ENCODE data around the gene CD74. TPM values are rescaled to one million over a fixed set of nuclear protein-coding genes. Genes with fewer than 3 reads are reported as not detected.

CD74 gene
- total and polyA plus RNA-seq, 2 of the 4 experiments (the other 2 are of a cell fraction): 0.18 to 1.1 TPM

DNA sequence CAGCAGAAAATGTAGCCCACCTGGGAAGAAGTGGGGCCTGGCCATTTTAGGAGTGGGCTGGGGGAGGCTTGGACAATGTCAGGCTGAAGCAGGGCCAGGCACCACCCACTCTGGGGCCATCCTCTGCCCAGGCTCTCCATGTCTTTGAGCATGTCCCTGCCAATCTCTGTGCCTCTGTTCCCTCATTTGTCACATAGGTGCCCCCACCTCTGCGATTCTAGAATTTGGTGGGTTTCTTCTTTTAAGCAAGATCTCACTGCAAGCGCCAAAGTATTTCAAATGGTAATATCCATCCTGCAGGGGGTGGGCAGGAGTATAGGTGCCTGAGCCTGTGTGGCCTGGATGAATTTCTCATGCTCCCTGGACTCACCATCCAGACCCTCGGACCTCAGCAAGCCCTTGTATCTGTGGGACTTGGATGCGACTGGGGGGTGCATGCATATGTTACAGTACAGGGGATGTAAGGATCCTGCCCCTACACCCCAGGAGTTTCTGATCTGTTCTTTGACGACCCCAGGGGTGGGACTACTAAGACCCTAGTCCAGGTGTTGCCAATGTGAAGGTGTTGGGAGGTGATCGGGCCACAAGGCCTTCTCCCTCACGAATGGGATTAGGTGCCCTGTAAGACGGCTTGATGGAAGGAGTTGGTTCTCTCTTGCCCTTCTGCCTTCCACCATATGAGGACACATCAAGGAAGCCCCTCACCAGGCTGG lies 4.3 kb downstream of the CD74 start:
- no CpG with 5 or more reads among the region's 8 CpGs for WGBS, 2 experiments (ENCODE audit: extremely low coverage in 2 of 2, insufficient read length in 1 of 2)
- BruUV-seq (replicated peaks): no TSS peak

More for the DNA sequence above, 4.3 kb downstream of the CD74 start:
- Histone ChIP-seq H3K36me3 (ENCODE audit: control insufficient read depth, insufficient read depth, low read length) (no peaks in the 10 kb centered on the region), H2BK120ac (ENCODE audit: low read depth, low read length) (no peak overlapping the region), H3K79me1 (ENCODE audit: low read depth in 1 of 2, low read length in 2 of 2) (no peaks in the 10 kb centered on the region), H2AK9ac (replicated peaks; ENCODE audit: low read depth, low read length, poor library complexity) (no peak overlapping the region), H2AK5ac (ENCODE audit: low read depth, low read length) (no peak overlapping the region), H3K4me1 (ENCODE audit: control insufficient read depth, insufficient read depth, low read length) (no peaks in the 10 kb centered on the region), H4K20me1 (ENCODE audit: insufficient read depth, low read length) (no peaks in the 10 kb centered on the region), H2BK20ac (ENCODE audit: low read depth, low read length) (no peak overlapping the region), H3K9me1 (ENCODE audit: insufficient read depth, low read length) (peaks cover 3% of the 10 kb centered on the region), H2BK15ac (ENCODE audit: low read depth, low read length) (no peak overlapping the region), H3K4me3 (ENCODE audit: insufficient read depth, low read depth, low read length) (no peak overlapping the region), H4K91ac (ENCODE audit: insufficient read depth, low read depth, low read length) (no peak overlapping the region), H3K4ac (ENCODE audit: low read depth, low read length) (no peak overlapping the region), H3K27ac (ENCODE audit: insufficient read depth, low read length) (no peak overlapping the region), H4K5ac (ENCODE audit: low read depth, low read length) (no peak overlapping the region), H3K23ac (ENCODE audit: low read depth, low read length) (no peak overlapping the region), H3K56ac (ENCODE audit: extremely low read depth, insufficient read depth, low read length) (no peak overlapping the region), H3K14ac (replicated peaks; ENCODE audit: low read depth, low read length) (no peak overlapping the region), H3K18ac (ENCODE audit: low read depth, low read length) (no peak overlapping the region), H2AFZ (replicated peaks; ENCODE audit: low read length, poor library complexity) (no peak overlapping the region), H3K9ac (ENCODE audit: low read depth, low read length) (no peak overlapping the region), H2BK5ac (ENCODE audit: low read depth, low read length, poor library complexity, severe bottlenecking) (no peak overlapping the region), H3K4me2 (ENCODE audit: low read depth, low read length) (no peak overlapping the region), H3K27me3 (ENCODE audit: control insufficient read depth, insufficient read depth, low read length) (no peaks in the 10 kb centered on the region), H4K8ac (ENCODE audit: low read depth in 2 of 2, low read length in 2 of 2) (no peak overlapping the region), H3K9me3 (ENCODE audit: control insufficient read depth, insufficient read depth, low read length) (no peaks in the 10 kb centered on the region)
- TF ChIP-seq, protein P1, sequence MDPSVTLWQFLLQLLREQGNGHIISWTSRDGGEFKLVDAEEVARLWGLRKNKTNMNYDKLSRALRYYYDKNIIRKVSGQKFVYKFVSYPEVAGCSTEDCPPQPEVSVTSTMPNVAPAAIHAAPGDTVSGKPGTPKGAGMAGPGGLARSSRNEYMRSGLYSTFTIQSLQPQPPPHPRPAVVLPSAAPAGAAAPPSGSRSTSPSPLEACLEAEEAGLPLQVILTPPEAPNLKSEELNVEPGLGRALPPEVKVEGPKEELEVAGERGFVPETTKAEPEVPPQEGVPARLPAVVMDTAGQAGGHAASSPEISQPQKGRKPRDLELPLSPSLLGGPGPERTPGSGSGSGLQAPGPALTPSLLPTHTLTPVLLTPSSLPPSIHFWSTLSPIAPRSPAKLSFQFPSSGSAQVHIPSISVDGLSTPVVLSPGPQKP (IDR thresholded peaks at IDR 0.05; ENCODE audit: borderline replicate concordance, low read depth, low read length): no peak
- no peak for TF ChIP-seq NFE2L2 (IDR thresholded peaks at IDR 0.05; ENCODE audit: low read depth, low read length)
- TF ChIP-seq CTCF (conservative IDR thresholded peaks at IDR 0.05; ENCODE audit: low read depth, low read length): no peak
- no peak for TF ChIP-seq RAD21 (IDR thresholded peaks at IDR 0.05; ENCODE audit: low read length)
- intact Hi-C loops (cut with micrococcal nuclease): no loop called here
- ChIA-PET CTCF (no interaction called here), POLR2A (ENCODE audit: unreplicated experiment) (interaction anchor here (0.7 kb wide), 1 partner anchor 235 kb away, joined by 4 read pairs; no protein-coding TSS in a partner anchor)
- in situ Hi-C loops (cut with MboI; ENCODE audit: low sequenced_read_pairs): no loop called here
- DNase-seq (no peak), ATAC-seq (ENCODE audit: low read depth) (no peak)
- dilution Hi-C loops (cut with HindIII; ENCODE audit: low sequenced_read_pairs, unreplicated experiment): no loop called here
